GM12878 (cell line): ENCODE results near the gene ARL4D. TPM values are rescaled to one million over a fixed set of nuclear protein-coding genes. Genes with fewer than 3 reads are reported as not detected.
A peak's percentile ranks its signal among the peaks of the same experiment; 100 is the strongest.

ENCODE experiments used
- ATF7 ChIP-seq: fragments of 450-650 bp; IDR thresholded peaks from 2 replicates; pipeline ENCODE4 v1.6.1; 2016; ENCODE audit warnings: low read depth, mild to moderate bottlenecking
- ESRRA ChIP-seq: IDR thresholded peaks from 2 replicates; pipeline ENCODE4 v1.6.1; 2012; ENCODE audit warnings: mild to moderate bottlenecking, low read length, improper control_type of control experiment
- IRF3 ChIP-seq: fragments of 450-650 bp; IDR thresholded peaks from 2 replicates; pipeline ENCODE4 v1.6.1; 2014; ENCODE audit warnings: mild to moderate bottlenecking
- JUND ChIP-seq: IDR thresholded peaks from 2 replicates; pipeline ENCODE4 v1.6.1; 2012; ENCODE audit warnings: low read depth, mild to moderate bottlenecking, low read length, improper control_type of control experiment, moderate library complexity
- MLLT1 ChIP-seq: fragments of 450-650 bp; IDR thresholded peaks from 2 replicates; pipeline ENCODE4 v1.6.1; 2016; ENCODE audit warnings: mild to moderate bottlenecking
- MTA2 ChIP-seq: fragments of 450-650 bp; IDR thresholded peaks from 2 replicates; pipeline ENCODE4 v1.6.1; 2016; ENCODE audit warnings: low read depth, mild to moderate bottlenecking, moderate library complexity
- NFIC ChIP-seq: IDR thresholded peaks from 2 replicates; pipeline ENCODE4 v1.6.1; 2012; ENCODE audit warnings: low read depth, mild to moderate bottlenecking, inconsistent platforms, low read length, moderate library complexity
- POLR2AphosphoS2 ChIP-seq: IDR thresholded peaks from 2 replicates; pipeline ENCODE4 v1.6.1; 2011; ENCODE audit warnings: low read depth, mild to moderate bottlenecking, low read length, improper control_type of control experiment, moderate library complexity
- RB1 ChIP-seq: fragments of 450-650 bp; formaldehyde crosslinking; IDR thresholded peaks from 2 replicates; pipeline ENCODE4 v1.6.1; 2017; ENCODE audit warnings: mild to moderate bottlenecking, borderline replicate concordance
- RFX5 ChIP-seq: IDR thresholded peaks from 2 replicates; pipeline ENCODE4 v1.6.1; 2011; ENCODE audit warnings: low read depth, low read length, improper control_type of control experiment
- SKIL ChIP-seq: fragments of 450-650 bp; IDR thresholded peaks from 2 replicates; pipeline ENCODE4 v1.6.1; 2017; ENCODE audit warnings: mild to moderate bottlenecking, low read depth, inconsistent platforms; ENCODE audit not compliant: poor library complexity, severe bottlenecking
- SMC3 ChIP-seq: IDR thresholded peaks from 2 replicates; pipeline ENCODE4 v1.6.1; 2011; ENCODE audit warnings: low read length, improper control_type of control experiment, borderline replicate concordance
- SP1 ChIP-seq: IDR thresholded peaks from one replicate; pipeline ENCODE4 v1.6.1; 2011; ENCODE audit warnings: low read depth, low read length
- SREBF1 ChIP-seq: IDR thresholded peaks from 2 replicates; pipeline ENCODE4 v1.6.1; 2012; ENCODE audit warnings: mild to moderate bottlenecking, low read length
- ZNF24 ChIP-seq: fragments of 450-650 bp; IDR thresholded peaks from 2 replicates; pipeline ENCODE4 v1.6.1; 2017; ENCODE audit warnings: antibody characterized with exemption, mild to moderate bottlenecking
- ZNF592 ChIP-seq: fragments of 450-650 bp; IDR thresholded peaks from 2 replicates; pipeline ENCODE4 v1.6.1; 2017; ENCODE audit warnings: mild to moderate bottlenecking, moderate library complexity
- polyA plus RNA-seq, 11 experiments: library from polyadenylated mRNA; depleted of rRNA in 4 of 11; unstranded in 6 of 11; stranded (reverse) in 5 of 11; fragments of >200 nt; fragmentation: Nextera tagmentation in 4 of 11; fragmentation: Illumina TruSeq in 1 of 11; extraction: Ambion mirVana in 4 of 11; extraction: Trizol in 1 of 11; gene quantifications; 1 replicate in 1 of 11; 2 replicates in 10 of 11; pipeline versions ENCODE4 v1.2.1 to v1.2.3, GENCODE V29; 2011 to 2016; ENCODE audit warnings: inconsistent platforms in 2 of 11, missing spikeins in 2 of 11, low read depth in 1 of 11
- total RNA-seq, 4 experiments: library from RNA; depleted of rRNA in 3 of 4; stranded (reverse); fragments of >200 nt in 3 of 4; fragmentation: Illumina TruSeq in 1 of 4; extraction: Trizol in 1 of 4; gene quantifications; 2 replicates each; pipeline versions ENCODE4 v1.2.1 to v1.2.3, GENCODE V29; 2013 to 2021

Gene ARL4D
- total and polyA plus RNA-seq, 10 of the 15 experiments (the other 5 are each of a cell fraction or from before 2014, with no cell fraction given): 0.10 to 1.5 (median 0.75) TPM

GRCh38 chr17:43393944-43394482 lies 4.8 kb upstream of the ARL4D start (continued):
- TF ChIP-seq ZNF592 (no peak), ATF7 (0 out of 2 replicates have a peak, but pooled peaks have one; percentile 34), RB1 (peak; percentile 67; the same call in 1 of the 2 replicates), SMC3 (peak; percentile 95), SKIL (peak; percentile 49), MLLT1 (peak; percentile 86), ZNF24 (no peak), NFIC (no peak), RFX5 (no peak; the same call in 1 of the 2 replicates), SREBF1 (no peak), SP1 (peak; percentile 12), POLR2AphosphoS2 (no peak), MTA2 (0 out of 2 replicates have a peak, but pooled peaks have one; percentile 39), JUND (no peak), ESRRA (no peak), IRF3 (peak; percentile 29; the same call in 1 of the 2 replicates)
